GM11168 (cell line): ENCODE data around the gene FGFRL1.

Experiments
- in situ Hi-C: fragments of 300-500 bp; cut with MboI; formaldehyde crosslinking; loops from one replicate; pipeline ENCODE4 v1.12.0; 2022; ENCODE audit warnings: low sequenced_read_pairs; ENCODE audit not compliant: unreplicated experiment

FGFRL1 gene

DNA sequence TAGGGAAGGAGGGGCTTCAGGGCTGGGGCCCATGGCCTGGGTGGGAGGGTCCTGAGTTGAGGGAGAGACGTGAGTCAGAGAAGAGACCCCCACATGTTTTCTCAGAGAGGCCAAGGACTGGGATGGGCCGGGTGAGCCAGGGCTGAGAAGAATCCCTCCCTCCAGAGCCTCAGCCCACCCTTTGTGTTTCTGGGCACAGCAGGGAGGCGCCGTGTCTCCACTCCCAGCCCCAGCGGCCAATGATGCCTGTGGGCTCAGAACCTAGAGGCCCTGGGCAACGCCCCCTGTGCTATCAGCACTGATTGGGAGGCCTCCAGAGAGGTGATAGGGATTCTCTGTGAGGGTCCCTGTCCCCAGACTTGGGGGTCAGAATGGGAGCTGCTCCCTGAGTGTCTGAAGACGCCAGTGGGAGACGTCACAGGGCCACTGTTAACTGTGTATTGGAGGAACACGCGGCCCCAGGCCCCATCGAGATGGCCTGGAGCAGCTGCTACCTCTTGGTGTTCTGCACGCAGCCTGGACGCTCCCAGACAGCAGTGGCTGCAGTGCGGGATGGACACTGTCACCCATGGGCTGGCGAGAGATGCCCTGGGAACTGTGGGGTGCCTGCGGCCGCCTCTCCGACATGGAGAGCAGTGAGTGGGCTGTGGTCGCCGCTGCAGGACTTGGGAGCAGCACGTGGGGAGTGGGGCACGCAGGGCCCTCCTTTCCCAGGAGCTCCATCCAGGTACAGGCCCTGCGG, 8.5 kb downstream of the FGFRL1 start:
- in situ Hi-C loops, result no loop called here

GRCh38 chr4:1021386-1022050, 10.1 kb downstream of the FGFRL1 start:
- in situ Hi-C loops, result no loop called here

DNA sequence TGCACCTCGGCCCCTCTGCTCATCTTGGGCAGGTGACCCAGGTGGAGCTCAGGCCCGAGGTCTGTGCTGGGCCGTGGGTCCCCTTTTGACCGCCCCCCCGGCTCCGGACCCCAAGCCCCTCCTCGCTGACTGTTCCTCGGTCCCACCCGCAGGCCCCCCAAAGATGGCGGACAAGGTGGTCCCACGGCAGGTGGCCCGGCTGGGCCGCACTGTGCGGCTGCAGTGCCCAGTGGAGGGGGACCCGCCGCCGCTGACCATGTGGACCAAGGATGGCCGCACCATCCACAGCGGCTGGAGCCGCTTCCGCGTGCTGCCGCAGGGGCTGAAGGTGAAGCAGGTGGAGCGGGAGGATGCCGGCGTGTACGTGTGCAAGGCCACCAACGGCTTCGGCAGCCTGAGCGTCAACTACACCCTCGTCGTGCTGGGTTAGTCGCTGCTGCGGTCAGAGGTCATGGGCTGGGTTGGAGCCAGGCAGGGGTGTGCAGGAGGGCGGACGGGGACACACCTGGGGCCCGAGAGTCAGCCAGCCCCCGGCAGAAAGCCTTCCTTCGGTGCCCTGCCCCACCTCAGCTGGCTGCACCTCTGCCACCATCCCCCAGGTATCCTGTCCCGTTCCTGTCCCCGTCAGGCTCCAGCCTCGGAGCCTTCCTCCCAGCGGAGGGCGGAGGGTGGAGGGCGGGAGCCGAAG, 10.8 kb downstream of the FGFRL1 start:
- in situ Hi-C loops, result no loop called here

DNA sequence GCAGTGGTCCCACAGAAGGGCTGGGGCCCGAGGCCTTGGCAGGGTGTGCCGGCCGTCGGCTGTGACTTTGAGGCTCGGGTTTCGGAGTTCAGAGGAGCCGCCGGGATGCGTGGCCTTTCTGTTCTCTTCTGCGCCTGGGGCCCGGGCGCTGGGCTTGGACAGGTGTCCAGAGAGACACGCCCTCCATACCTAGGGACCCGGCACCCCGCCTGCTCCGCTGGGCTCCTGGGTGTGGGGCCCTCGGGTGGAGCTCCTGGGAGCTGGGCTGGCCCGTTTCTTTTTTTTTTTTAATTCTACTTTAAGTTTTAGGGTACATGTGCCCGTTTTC, 11.3 kb downstream of the FGFRL1 start:
- in situ Hi-C loops, result no loop called here

DNA sequence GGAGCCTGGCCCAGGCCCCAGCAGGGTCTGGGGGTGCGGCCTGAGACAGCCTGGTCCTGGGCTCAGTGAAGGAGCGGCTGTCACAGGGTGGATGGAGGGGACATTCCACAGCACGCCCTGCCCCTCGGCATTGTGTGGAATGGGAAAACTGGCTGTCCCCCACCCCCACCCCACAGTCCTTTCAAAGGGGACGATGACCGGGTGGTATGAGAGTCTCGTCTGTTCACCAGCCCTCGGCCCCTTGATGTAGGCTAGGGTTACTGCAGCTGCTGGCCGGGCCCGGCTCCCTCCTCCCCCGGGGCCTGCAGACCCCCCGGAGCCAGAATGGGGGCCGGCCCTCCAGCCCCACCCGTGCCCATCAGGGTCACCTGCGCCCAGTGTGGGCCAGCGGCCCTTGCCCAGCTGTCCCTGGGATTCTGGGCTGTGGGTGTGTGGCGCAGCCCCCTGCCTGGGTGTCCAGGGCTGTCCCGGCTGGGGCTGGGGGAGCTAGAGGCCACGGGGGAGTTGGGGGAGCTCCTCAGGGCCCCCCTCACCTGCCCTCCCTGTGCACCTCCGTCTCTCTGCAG, 11.7 kb downstream of the FGFRL1 start:
- in situ Hi-C loops, result no loop called here

DNA sequence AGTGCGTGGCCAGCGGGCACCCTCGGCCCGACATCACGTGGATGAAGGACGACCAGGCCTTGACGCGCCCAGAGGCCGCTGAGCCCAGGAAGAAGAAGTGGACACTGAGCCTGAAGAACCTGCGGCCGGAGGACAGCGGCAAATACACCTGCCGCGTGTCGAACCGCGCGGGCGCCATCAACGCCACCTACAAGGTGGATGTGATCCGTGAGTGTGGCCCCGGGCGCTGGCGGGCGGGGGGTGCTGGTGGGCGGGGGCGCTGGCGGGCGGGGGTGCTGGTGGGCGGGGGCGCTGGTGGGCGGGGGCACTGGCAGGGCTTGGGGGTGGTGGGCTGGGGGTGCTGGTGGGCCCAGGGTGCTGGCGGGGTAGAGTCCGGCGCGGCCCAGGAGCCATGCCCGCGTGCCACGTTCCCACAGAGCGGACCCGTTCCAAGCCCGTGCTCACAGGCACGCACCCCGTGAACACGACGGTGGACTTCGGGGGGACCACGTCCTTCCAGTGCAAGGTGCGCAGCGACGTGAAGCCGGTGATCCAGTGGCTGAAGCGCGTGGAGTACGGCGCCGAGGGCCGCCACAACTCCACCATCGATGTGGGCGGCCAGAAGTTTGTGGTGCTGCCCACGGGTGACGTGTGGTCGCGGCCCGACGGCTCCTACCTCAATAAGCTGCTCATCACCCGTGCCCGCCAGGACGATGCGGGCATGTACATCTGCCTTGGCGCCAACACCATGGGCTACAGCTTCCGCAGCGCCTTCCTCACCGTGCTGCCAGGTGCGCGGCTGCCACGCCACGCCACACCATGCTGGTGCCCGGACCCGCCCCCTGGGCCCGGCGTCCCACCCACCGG, 12.7 kb downstream of the FGFRL1 start:
- in situ Hi-C loops, result no loop called here

DNA sequence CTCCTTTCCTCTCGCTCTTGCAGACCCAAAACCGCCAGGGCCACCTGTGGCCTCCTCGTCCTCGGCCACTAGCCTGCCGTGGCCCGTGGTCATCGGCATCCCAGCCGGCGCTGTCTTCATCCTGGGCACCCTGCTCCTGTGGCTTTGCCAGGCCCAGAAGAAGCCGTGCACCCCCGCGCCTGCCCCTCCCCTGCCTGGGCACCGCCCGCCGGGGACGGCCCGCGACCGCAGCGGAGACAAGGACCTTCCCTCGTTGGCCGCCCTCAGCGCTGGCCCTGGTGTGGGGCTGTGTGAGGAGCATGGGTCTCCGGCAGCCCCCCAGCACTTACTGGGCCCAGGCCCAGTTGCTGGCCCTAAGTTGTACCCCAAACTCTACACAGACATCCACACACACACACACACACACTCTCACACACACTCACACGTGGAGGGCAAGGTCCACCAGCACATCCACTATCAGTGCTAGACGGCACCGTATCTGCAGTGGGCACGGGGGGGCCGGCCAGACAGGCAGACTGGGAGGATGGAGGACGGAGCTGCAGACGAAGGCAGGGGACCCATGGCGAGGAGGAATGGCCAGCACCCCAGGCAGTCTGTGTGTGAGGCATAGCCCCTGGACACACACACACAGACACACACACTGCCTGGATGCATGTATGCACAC, 13.6 kb downstream of the FGFRL1 start:
- in situ Hi-C loops, result no loop called here

DNA sequence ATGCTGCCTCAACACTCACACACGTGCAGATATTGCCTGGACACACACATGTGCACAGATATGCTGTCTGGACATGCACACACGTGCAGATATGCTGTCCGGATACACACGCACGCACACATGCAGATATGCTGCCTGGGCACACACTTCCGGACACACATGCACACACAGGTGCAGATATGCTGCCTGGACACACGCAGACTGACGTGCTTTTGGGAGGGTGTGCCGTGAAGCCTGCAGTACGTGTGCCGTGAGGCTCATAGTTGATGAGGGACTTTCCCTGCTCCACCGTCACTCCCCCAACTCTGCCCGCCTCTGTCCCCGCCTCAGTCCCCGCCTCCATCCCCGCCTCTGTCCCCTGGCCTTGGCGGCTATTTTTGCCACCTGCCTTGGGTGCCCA, 14.7 kb downstream of the FGFRL1 start:
- in situ Hi-C loops, result no loop called here

- in situ Hi-C loops, result no loop called here
Observed at GRCh38 chr4:1027219-1027914, 15.9 kb downstream of the FGFRL1 start.

DNA sequence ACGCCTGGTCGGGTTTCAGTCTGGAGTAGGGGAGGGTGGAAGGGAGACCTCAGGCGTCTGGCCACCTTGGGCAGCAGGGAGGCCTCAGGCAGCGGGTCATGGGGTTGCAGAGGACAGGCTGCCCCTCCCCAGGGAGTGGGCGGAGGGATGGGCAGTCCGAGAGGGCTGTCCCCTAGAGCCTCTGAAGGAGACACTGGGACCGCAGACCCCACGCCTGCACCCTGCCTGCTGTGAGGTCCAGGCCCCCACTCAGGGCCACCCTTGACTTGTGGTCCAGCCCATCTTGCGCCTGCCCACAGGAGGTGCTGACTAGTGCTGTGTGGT, 16.5 kb downstream of the FGFRL1 start:
- in situ Hi-C loops, result no loop called here

GRCh38 chr4:1028574-1029220, 17.3 kb downstream of the FGFRL1 start:
- in situ Hi-C loops, result no loop called here

- in situ Hi-C loops, result no loop called here
Observed at GRCh38 chr4:1029529-1029928, 18.1 kb downstream of the FGFRL1 start.

- in situ Hi-C loops, result no loop called here
Observed at GRCh38 chr4:1030031-1030430, 18.6 kb downstream of the FGFRL1 start.

DNA sequence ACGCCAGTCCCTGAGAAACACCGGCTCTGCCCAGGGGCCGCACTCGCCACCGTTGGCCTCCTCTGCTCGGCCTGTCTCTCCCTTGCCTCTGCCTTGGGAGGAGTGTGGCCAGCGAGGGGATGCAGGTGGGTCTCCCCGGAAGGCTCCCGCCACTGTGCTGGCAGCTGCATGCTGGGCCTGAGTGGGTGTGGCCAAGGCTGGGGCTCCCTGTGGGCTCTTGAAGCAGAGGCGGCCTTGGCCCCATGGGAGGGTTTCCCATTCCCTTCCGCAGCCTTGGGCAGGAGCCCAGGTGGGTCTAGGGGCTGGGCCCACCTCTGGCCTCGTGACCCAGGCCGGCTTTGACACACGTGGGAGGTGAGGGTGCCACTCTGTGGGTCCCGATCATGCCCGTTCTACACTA, 19.1 kb downstream of the FGFRL1 start:
- in situ Hi-C loops, result no loop called here

DNA sequence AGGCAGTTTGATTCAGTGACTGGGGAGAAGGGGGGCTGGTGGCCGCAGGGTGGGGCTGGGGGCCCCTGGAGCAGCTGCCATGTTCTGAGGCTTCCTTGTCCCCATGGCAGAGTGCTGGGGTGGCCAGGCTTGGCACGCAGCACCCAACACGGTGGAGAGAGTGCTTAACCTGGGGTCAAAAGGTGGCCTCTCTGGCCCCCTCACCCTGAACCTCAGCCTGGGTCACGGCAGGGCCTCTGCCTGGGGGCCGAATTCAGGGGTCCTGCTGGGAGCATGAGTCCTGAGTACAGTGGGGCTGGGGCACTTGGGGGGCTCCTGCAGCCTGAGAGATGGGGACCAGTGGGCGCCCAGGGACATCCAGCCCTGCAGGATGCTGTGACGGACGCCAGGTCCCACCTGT, 19.9 kb downstream of the FGFRL1 start:
- in situ Hi-C loops, result no loop called here

DNA sequence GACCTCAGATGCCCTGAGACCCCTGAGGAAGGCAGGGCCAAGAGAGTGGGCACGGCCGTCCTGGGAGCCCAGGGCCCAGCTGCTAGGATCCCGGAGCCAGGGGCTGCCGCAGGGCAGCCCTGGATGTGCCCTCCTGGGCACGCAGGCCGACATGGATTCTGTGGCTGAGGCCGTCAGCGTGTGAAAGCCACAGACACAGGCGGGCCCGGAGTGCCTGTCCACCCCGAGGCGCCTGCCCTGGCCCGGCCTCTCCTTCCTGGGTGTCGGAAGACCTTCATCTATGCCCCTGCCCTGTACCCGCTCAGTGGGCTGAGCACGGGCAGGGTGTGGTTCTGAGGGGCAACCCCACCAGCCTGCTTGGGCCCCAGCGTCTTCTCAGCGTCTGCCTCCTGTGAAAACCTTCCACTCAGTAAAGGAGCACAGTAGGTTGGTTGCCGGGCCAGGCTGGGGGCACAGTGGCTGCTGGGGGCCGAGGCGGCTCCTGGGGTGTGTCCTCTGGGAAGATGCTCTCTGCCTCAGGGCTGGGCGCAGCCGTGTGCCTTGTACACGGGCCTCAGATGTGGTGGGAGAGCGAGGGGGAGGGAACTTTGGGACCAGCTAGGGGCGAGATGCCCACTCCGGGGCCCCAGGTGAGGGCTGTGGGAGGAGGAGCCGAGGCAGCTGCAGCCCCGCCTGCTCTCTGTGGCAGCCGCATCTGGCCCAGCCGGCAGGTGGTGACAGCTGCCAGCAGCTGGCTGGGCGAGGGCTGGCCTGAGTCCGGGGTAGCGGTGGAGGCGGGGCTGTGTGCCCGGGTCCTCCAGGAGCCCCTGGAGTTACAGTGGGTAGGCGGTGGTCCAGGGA, 20.8 kb downstream of the FGFRL1 start:
- in situ Hi-C loops, result no loop called here

GRCh38 chr4:1032861-1033260, 21.4 kb downstream of the FGFRL1 start:
- in situ Hi-C loops, result no loop called here
